ENCODE results near the gene FCMR. TPM values are rescaled to one million over a fixed set of nuclear protein-coding genes. Genes with fewer than 3 reads are reported as not detected.
A peak's percentile ranks its signal among the peaks of the same experiment; 100 is the strongest.

The FCMR gene
- total RNA-seq, 1 donor from 2014 or later: 4.4 TPM

GRCh38 chr1:206887701-206888100 is 34.0 kb downstream of the FCMR start:
- intact Hi-C loops (cut with DNase I): no loop called here
- DNase-seq (ENCODE audit: low spot score): no peak

GRCh38 chr1:206886831-206887230 is 34.9 kb downstream of the FCMR start:
- intact Hi-C loops (cut with DNase I): no loop called here

GRCh38 chr1:206885341-206886060 is 36.2 kb downstream of the FCMR start:
- DNase-seq (ENCODE audit: low spot score): no peak
- intact Hi-C loops (cut with DNase I): no loop called here

More at GRCh38 chr1:206886831-206887230, 34.9 kb downstream of the FCMR start:
- no peak for DNase-seq (ENCODE audit: low spot score)

GRCh38 chr1:206883876-206884275 is 37.9 kb downstream of the FCMR start:
- DNase-seq (ENCODE audit: low spot score): no peak
- intact Hi-C loops (cut with DNase I): no loop called here

GRCh38 chr1:206883160-206883559 is 38.6 kb downstream of the FCMR start:
- no peak for DNase-seq (ENCODE audit: low spot score)
- intact Hi-C loops (cut with DNase I): no loop called here

- intact Hi-C loops (cut with DNase I): no loop called here
- DNase-seq (ENCODE audit: low spot score): no peak
Observed at GRCh38 chr1:206882555-206882954, 39.2 kb downstream of the FCMR start.

- intact Hi-C loops (cut with DNase I): no loop called here
- DNase-seq (ENCODE audit: low spot score): no peak
Observed at GRCh38 chr1:206880314-206880713, 41.4 kb downstream of the FCMR start.

GRCh38 chr1:206878456-206878855 is 43.3 kb downstream of the FCMR start:
- DNase-seq (ENCODE audit: low spot score): no peak
- intact Hi-C loops (cut with DNase I): no loop called here

- intact Hi-C loops (cut with DNase I): no loop called here
- no peak for DNase-seq (ENCODE audit: low spot score)
Observed at GRCh38 chr1:206875752-206876377, 45.9 kb downstream of the FCMR start.

GRCh38 chr1:206873603-206874188 is 48.0 kb downstream of the FCMR start:
- no peak for DNase-seq (ENCODE audit: low spot score)
- intact Hi-C loops (cut with DNase I): no loop called here

- DNase-seq (ENCODE audit: low spot score): no peak
- intact Hi-C loops (cut with DNase I): no loop called here
Observed at GRCh38 chr1:206872139-206872538, 49.6 kb downstream of the FCMR start.

- intact Hi-C loops (cut with DNase I): no loop called here
- no peak for DNase-seq (ENCODE audit: low spot score)
Observed at GRCh38 chr1:206868264-206868663, 53.5 kb downstream of the FCMR start.

- no peak for DNase-seq (ENCODE audit: low spot score)
- intact Hi-C loops (cut with DNase I): no loop called here
Observed at GRCh38 chr1:206867716-206868115, 54.0 kb downstream of the FCMR start.

GRCh38 chr1:206867239-206867638 is 54.5 kb downstream of the FCMR start:
- DNase-seq (ENCODE audit: low spot score): no peak
- intact Hi-C loops (cut with DNase I): no loop called here

- no peak for DNase-seq (ENCODE audit: low spot score)
- intact Hi-C loops (cut with DNase I): no loop called here
Observed at GRCh38 chr1:206866062-206866461, 55.7 kb downstream of the FCMR start.

- intact Hi-C loops (cut with DNase I): loop anchor here (2.0 kb wide), 1 partner anchor 46 kb away; no protein-coding TSS in a partner anchor
- DNase-seq (ENCODE audit: low spot score): peak; percentile 85
Observed at GRCh38 chr1:206864939-206865671, 56.6 kb downstream of the FCMR start, which contains the start of gene IL20. TSS of gene IL20 (plus strand) at chr1:206865623. CDS start at chr1:206865853, 230 bp downstream.

GRCh38 chr1:206863266-206863665 is 58.5 kb downstream of the FCMR start:
- intact Hi-C loops (cut with DNase I): no loop called here
- DNase-seq (ENCODE audit: low spot score): no peak

- DNase-seq (ENCODE audit: low spot score): no peak
- intact Hi-C loops (cut with DNase I): no loop called here
Observed at GRCh38 chr1:206860165-206860564, 61.6 kb downstream of the FCMR start.

- intact Hi-C loops (cut with DNase I): no loop called here
- DNase-seq (ENCODE audit: low spot score): no peak
Observed at GRCh38 chr1:206859082-206859521, 62.6 kb downstream of the FCMR start.

Data from cardiac septum (tissue), 1 donor.